D341Med (cell line): ENCODE measurements around the gene NEDD4L.

Experiments used
- DNase-seq: peaks from one replicate; pipeline ENCODE4 v3.0.0; 2012; ENCODE audit warnings: low spot score

NEDD4L gene

GRCh38 chr18:58402247-58402646, 358.2 kb downstream of the NEDD4L start:
- no peak for DNase-seq

DNA sequence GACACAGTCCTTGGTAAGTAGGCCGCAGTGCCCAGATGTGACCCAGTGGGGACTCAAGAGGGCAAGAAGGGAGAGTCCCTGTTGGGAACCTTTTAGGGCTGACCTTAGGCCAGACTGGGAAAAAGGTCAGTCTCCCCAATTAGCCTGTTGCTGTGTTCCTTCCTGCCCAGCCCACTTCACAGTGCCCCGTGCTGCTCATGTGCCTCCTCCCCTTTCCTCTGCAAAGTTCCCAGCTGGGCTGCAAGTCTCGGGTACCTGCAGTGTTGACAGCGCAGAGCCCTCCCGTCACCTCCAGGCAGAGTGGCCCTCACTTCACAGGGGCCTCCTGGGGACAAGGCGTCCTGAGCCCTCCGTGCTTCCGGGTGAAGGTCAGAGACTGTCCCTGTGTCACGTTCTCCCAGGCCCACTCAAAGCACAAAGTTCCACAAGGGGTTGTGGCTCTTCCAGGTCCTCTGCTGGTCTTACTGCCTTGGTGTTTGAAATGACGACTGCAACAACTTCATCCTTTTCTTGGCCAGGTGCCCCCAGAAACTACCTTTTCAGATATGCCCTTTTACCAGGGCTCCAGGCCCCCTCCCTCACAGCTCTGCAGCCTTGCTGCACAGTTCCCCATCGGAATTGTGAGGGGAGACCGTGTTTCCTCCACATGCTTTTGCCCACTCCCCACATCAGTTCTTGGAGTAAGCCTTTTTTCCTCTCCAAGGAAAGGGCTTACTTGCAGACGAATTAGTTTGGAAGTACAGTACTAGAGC, 359.1 kb downstream of the NEDD4L start:
- DNase-seq, result no peak

DNA sequence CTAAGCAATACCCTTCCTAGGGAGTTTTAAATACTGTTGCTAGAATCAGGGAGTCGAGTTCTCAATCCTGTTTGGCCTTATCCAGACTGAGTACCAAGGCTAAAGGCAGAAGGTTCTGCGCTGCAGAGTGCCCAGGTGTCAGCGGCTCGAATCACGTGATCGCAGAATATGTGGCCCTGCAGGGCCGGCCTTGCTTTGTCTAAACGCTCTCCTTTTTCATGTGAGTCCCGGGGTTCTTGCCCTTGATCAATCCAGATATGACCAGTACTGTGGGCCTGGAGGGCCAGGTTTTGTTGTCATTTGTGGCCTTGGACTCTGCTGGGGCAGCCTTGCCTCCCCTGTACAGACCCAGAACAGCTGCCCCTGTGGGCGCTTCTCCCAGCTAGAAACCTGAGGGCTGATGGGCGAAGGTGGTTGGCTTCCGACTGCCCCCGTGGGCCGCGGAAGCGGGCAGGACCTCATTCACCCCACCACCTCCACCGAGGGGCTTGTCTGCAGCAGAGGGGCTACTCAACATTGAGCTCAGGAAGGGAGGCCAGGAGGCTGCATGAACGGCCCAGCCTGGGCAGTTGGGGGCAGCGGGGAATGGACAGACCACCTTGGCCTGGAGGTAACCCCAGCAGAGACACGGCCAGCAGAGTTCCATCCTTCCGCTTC, 359.9 kb downstream of the NEDD4L start:
- no peak for DNase-seq

GRCh38 chr18:58405107-58405898, 361.3 kb downstream of the NEDD4L start:
- no peak for DNase-seq

- no peak for DNase-seq
Observed at GRCh38 chr18:58407263-58407648, 363.2 kb downstream of the NEDD4L start.

- no peak for DNase-seq
Observed at GRCh38 chr18:58407649-58408407, 363.8 kb downstream of the NEDD4L start.

DNA sequence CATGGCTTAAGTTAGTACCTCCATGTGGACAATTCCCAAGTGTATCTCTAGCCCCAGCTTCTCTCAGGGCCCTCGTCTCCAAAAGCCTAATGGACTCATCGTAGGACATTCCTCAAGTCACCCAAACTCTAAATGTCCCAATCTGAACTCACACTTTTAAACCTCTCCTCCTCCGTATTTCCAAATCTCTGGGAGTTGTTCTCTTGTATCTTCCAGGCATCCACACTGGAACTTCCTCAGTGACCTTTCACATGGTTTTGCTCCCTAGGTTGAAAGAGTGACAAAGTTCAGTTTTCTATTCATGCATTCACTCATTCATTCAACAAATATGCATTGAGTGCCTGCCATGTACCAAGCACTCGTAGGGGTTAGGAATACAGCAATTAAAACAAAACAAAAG, 364.6 kb downstream of the NEDD4L start:
- no peak for DNase-seq

DNA sequence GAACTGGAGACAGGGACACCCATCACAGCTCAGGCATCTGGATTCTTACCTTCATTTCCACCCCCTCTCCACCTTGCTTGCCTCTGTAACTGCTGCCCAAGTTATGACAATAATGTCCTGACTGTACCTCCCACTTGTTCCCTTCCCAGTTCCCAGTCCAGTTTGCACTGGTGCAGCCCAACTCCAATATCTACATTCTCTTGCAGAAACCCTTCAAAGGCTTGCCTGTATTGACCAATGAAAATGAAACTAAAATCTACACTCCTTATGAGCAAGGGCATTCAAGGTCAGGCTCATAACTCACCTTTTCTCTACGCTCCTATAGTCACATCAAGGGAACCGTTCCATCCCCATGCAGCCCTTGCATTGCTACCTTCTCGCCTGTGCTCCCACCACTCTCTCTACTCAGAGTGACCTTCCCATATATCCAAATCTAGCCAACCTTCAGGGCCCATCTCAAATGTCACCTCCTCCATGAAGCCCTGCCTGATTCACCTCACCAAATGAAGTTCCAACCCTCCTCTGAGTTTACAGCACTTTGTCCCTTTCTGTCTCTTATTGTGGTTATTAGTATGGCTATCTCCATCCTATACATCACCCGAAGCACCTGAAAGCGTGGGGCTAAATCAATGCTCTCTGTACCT, 365.9 kb downstream of the NEDD4L start:
- DNase-seq, result no peak

DNA sequence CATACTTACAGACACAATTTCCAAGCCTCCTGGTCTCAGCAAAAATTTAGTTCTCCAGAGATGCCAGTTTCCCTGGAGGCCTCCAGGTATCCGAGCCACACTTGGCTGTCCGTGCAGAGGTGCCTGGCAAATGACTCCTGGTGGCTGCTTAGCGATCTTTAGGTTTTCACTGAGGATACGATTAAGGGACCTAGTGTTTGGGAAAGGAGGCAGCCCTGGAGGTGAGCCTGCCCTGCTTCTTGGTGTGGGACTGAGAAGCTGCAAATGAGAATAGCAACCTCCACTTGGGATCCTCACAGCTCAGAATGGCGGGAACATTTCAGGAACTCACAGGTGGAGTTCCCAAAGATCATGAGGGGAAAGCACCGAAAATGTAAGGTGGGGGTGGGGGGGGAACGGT, 367.3 kb downstream of the NEDD4L start:
- DNase-seq, result no peak

- no peak for DNase-seq
Observed at GRCh38 chr18:58412844-58413666, 369.0 kb downstream of the NEDD4L start.

- no peak for DNase-seq
Observed at GRCh38 chr18:58413667-58414628, 369.9 kb downstream of the NEDD4L start.

- DNase-seq, result no peak
Observed at GRCh38 chr18:58416014-58416703, 372.1 kb downstream of the NEDD4L start.

- DNase-seq, result no peak
Observed at GRCh38 chr18:58416704-58417683, 373.0 kb downstream of the NEDD4L start.

- no peak for DNase-seq
Observed at GRCh38 chr18:58417752-58418151, 373.7 kb downstream of the NEDD4L start.

DNA sequence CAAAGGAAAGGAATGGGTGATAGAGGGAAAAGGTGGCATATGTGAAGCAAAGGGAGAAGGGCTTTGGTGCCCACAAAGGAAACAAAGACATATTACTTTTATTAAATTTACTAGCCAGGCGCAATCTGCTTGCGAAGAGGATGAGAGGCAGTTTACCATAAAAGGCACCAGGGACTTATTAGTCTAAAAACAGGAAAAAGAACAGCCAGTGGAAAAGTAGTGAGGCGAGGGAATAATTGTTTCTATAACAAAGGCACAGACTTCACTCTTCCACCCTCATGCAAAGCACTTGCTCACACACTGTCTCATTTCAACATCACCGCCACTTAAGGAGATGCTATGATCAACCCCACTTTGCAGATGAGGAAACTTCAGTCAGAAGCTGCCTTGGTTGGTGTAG, 374.3 kb downstream of the NEDD4L start:
- DNase-seq, result no peak

GRCh38 chr18:58419587-58420199, 375.7 kb downstream of the NEDD4L start:
- no peak for DNase-seq

- no peak for DNase-seq
Observed at GRCh38 chr18:58426611-58427010, 382.6 kb downstream of the NEDD4L start.
